COR-L47 (cell line): ENCODE results near the gene STK33.

Experiments
- DNase-seq: peaks from one replicate; lab custom pipeline; 2025; lab: John Stamatoyannopoulos, UW

Gene STK33

DNA sequence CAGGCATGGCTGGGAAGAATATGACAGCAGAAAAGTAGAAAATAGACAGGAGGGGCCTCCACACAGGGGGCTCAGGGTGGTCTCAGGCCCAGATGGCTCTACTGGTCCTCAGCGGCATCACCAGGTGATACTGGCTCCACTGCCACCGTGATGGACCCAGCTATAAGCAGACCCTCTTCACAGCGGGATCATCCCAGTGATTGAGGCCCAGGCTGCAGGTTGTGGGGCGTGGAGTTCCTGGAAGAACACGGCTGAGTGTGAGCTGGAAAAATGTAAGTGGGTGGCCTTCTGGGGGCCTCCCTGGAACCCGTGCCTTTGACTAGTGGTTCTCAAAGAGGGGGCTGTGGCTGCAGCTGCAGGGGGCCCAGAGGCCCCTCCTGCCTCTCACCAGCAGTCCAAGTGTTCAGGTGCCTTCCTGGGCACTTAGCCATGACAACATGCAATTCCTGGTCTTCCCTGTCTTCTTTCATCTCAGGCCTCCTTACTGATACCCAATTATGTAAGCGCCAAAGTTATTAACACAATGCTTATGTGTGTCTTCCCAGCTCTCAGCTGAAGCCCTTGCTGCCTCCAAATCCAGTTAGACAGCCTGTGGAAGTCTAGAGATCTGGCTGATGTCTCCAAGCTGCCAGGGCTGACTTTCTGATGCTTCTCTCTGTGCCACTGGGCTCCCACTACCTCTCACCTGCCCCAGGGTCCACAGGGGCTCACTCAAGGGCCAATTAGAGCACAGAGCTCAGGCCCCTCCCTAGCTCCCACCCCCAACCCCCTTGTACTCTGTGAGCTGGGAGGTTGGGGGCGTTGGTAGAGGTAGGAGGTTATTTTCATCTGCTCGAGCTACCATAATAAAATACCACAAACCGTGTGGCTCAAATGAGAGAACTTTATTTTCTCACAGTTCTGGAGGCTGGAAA, 220.3 kb downstream of the STK33 start:
- no peak for DNase-seq

- no peak for DNase-seq
These were observed 221.2 kb downstream of the STK33 start for GRCh38 chr11:8372641-8373381.

DNA sequence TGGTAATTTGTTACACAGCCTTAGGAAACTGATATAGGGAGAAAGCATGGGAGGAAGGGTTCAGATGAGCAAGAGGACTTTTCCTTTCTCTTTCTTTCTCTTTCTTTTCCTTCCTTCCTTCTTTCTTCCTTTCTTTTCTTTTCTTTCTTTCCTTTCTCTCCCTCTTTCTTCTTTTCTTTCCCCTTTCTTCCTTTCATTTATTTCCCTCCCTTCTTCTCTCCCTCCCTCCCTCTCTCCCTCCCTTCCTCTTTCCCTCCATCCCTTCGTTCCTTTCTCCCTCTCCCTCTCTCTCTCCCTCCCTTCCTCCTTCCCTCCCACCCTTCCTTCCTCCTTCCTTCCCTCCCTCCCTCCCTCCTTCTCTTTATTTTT, 222.5 kb downstream of the STK33 start:
- no peak for DNase-seq

- DNase-seq: no peak
These were observed 223.1 kb downstream of the STK33 start for GRCh38 chr11:8370812-8371515.

DNA sequence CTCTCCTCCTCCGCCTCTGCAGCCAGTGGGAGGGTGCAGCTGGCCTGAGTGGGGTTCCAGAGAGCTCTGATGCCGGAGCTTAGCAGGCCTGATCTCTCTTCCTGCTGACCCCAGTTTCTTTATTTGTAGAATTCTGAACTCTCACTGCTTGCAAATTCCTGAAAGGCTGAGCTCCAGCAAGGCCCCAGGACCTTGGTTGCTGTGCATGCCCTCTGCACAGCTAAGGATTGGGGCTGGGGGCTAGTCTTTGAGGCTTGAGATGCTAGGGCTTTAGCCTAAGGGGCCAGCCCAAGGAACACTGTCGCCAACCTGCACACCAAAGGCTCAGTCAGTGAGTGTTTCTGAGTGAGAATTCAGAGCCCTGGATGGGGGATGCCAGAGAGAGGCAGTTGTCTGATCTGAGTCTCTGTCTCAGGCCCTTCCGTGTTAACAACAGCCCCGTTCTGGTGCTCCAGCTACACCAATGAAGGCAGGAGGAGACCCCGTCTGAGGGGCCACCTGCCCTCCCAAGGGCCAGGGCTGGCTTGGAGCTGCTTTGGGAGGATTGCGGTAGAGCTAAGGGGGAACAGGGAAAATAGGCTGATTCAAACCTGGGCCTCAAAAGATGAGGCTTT, 224.3 kb downstream of the STK33 start:
- no peak for DNase-seq

DNA sequence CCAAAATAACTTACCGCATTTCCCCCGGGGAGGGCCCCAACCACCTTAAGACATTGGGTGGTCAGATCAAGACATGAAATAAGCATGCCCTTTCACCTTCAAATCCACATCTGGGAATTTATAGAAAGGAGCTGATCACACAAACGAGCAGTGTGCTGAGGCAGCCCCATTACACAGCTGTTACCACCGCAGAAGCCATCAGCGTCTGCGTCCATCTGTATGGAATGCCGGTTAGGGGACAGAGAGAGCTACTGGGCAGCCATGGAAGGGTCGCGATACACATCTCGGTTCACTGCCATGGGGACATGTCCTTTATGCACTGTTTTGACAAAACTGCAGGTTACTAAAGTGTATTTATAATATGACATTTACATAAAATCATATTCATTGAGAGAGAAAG, 225.3 kb downstream of the STK33 start:
- DNase-seq: no peak

GRCh38 chr11:8368194-8368593, 225.8 kb downstream of the STK33 start:
- DNase-seq: no peak

GRCh38 chr11:8366316-8366715, 227.7 kb downstream of the STK33 start:
- DNase-seq: no peak

DNA sequence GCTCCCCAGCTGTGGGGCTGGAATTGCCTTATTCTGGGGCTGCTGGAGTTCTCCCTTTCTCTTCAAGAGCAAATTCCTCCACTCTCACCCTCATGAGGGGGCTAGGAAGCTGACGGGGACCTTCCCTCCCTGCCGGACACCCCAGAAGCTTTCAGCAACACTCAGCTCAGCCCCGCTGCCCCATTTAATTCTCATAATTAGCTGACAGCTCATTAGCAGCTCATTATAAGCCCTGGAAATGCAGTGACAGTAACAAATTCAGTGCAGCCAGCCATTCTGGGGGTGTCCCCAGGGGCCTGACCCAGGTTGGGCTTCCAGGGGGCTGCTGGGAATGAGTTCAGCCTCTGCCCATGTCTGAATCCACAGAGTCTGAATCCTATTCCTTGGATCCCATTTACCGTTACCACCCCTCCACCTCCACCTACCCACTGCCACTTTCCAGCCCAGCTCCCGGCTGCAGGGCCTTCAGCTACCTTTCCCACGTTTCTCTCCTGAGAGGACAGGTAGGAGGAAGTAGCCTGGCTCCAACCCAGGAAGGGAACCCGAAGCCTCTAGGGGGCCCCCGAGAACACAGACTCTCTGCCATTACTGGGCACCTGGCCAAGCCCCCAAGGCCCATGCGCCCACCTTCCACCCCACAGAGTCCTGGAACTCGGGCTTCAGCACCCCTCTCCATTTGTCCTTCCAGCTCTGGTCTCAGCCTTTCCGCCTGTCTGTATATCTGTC, 228.6 kb downstream of the STK33 start:
- DNase-seq: no peak

DNA sequence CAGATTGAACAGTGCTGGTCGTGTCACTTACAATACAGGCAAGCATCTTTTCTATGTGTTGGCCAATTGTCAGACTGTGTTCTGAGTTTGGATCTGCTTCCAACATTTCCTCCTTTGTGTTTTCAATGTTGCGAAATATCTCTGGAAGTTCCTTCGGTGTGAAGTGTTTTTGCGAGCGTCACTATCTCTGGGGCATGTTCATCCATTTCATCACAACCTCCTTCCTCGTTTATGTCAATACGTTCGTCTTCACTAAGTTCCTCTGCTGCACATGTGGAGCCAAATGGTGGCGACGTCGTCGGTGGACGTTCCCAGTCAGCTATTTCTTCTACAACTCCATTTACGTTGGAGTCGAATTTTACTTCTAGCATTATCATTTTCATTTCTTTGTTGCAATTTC, 230.1 kb downstream of the STK33 start:
- DNase-seq: no peak

GRCh38 chr11:8362899-8363298, 231.1 kb downstream of the STK33 start:
- DNase-seq: no peak

DNA sequence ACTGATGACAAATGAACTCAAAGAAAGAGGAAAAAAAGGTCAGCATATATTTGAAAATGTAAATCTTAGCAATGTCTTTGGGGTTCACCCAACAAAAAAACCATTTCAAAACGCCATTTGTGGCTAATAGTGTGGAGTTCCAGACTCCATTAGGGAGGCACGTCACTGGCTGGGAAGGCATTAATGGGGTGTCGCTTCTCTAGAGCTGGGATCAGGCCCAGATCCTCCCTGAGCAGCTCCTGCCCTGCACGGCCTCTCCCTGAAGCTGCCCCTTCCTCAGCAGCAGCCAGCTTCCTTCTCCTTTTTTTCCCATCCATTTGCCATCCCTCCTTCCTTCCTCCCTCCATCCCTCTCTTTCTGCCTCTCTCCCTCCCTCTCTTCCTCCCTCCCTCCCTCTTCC, 231.5 kb downstream of the STK33 start:
- DNase-seq: no peak

DNA sequence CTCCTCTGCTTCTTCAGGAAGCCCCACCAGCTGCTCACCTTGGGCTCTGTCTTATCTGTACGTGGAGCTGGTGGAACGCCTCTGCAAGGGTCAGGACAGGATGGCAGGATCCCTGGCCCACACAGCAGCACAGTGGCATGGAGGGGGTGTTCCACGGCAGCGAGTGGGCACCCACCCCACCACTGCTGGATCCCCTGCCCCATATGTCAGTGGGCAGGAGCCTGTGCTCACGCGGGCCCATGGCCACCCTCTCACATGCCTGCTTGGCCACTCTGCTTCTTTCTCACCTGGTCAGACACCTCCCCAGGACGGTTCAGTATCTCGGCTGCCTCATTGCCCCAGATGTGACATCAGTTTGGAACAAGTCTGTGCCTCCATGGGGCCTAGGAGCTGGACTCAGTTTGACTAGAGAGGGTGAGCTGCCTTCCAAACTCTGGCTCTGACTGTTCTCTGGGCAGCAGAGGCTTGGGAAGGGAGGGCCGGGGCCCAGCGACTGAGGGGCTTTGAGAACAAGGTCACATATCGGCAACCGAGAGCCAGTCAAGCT, 232.3 kb downstream of the STK33 start:
- DNase-seq: no peak

GRCh38 chr11:8361206-8361605, 232.8 kb downstream of the STK33 start:
- DNase-seq: no peak

- DNase-seq: no peak
These were observed 233.8 kb downstream of the STK33 start for GRCh38 chr11:8360086-8360828.

GRCh38 chr11:8359521-8359920, 234.5 kb downstream of the STK33 start:
- DNase-seq: no peak

DNA sequence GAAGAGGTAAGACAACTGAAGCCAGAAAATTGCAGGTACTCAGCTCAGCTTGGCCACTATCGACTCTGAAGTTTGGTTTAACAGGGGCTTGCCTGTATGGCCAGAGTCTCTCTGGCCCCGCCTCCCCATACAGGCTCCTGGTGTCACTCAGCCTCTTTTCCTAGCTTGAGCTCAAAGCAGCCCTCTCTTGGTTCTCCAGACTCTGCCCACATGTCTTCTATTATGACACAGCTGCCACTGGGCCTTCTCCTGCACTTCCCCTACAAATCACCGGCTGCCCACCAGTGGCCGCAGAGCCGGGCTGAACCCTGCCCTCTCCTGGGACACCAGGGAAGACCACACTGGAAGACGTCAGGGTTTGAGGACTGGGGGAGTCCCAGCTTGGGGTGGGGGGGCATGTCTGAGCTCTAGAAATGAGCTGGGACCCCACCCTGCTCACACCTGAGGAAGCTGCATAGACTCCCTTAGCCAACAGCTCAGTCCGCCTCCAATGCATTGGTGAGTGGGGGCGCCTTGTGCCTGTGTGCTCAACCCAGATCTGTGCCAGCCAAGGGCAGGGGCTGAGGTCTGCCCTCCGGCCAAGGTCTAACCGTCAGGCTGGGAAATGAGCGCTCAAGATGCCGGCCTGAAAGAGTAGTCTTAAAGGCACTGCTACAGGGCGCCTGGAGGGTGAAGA, 236.0 kb downstream of the STK33 start:
- no peak for DNase-seq

GRCh38 chr11:8357505-8357888, 236.5 kb downstream of the STK33 start:
- no peak for DNase-seq

DNA sequence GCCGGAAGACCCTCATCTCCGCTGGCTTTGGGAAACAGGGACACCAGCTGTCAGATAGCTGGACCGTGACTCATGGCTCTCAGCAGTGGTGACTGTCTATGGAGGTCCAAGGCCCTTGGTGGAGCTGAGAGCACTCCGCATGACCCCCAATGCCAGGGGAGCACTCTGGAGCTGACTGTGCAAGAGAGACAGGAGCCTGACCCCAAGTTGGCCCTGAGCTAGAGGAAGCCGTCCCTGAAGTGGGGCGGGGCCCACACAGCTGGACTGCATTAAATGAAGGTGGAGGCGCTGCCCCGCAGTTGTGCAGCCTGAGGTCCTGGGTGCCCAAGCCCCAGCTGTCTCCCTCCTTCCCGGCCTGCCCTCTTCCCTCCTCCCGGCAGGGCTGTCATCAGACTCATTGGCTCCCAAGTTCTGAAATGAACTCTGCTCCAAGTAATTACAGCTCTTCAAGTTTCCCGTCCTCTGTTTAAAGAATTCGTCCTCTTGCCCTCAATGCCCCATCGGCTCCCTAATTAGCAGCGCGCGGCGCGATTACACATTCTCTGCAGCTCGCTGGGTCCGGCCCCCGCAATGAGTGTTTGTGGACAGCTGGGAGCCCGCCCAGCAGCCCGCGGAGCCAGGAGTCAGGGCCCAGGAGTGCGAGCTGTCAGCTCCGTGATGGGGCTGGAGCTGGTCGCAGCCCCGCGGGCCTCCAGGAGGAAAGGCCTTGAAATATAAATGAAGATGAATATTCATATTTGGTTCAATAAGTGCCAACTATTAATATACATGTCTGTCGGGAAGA, 237.1 kb downstream of the STK33 start:
- no peak for DNase-seq
